Breast epithelium (tissue), 4 donors: ENCODE measurements around the gene TNFSF13B. TPM values are rescaled to one million over a fixed set of nuclear protein-coding genes. Genes with fewer than 3 reads are reported as not detected.

Experiments
- DNase-seq, 2 donors: peaks; one replicate each; pipeline ENCODE4 v3.0.0-alpha.2; 2019; ENCODE audit warnings: low spot score in 2 of 2
- H3K27ac ChIP-seq, 2 donors: fragments of 200-600 bp; sonication (generic) in 1 of 2; one replicate each; pipeline ENCODE4 v1.5.1; 2016 to 2019; ENCODE audit warnings: mild to moderate bottlenecking in 1 of 2
- H3K27me3 ChIP-seq, 2 donors: fragments of 200-600 bp; sonication (generic) in 1 of 2; one replicate each; pipeline versions ENCODE4 v1.5.1 to v1.6.0; 2017 to 2019; ENCODE audit warnings: control low read depth in 1 of 2, mild to moderate bottlenecking in 1 of 2
- H3K36me3 ChIP-seq: fragments of 200-600 bp; one replicate; pipeline ENCODE4 v1.5.1; 2019
- H3K4me1 ChIP-seq, 2 donors: fragments of 200-600 bp; sonication (generic); one replicate each; pipeline ENCODE4 v1.5.1; 2016 to 2019; ENCODE audit warnings: control low read depth in 1 of 2
- H3K4me3 ChIP-seq, 3 donors: fragments of 200-600 bp; sonication (generic); 1 replicate in 2 of 3; 2 replicates in 1 of 3; pipeline ENCODE4 v1.5.1; 2016 to 2019; ENCODE audit warnings: mild to moderate bottlenecking in 3 of 3, moderate library complexity in 2 of 3
- H3K9me3 ChIP-seq, 2 donors: fragments of 200-600 bp; sonication (generic) in 1 of 2; one replicate each; pipeline ENCODE4 v1.5.1; 2016 to 2019; ENCODE audit warnings: control low read depth in 1 of 2
- POLR2A ChIP-seq: fragments of 450-650 bp; IDR thresholded peaks from one replicate; pipeline ENCODE4 v1.6.1; 2016; ENCODE audit warnings: antibody characterized with exemption, mild to moderate bottlenecking, moderate library complexity
- POLR2AphosphoS5 ChIP-seq, 3 donors: sonication (generic); formaldehyde crosslinking; IDR thresholded peaks; one replicate each; pipeline ENCODE4 v1.6.1; 2017; ENCODE audit warnings: antibody characterized with exemption in 3 of 3
- intact Hi-C: fragments of 100-400 bp; cut with DNase I; formaldehyde crosslinking; loops from one replicate; pipeline ENCODE4 v1.15.1; 2023; ENCODE audit warnings: low total_unique reads
- total RNA-seq, 3 donors: library from RNA; depleted of rRNA; stranded (reverse); fragments of >200 nt; gene quantifications; one replicate each; pipeline ENCODE4 v1.1.0, GENCODE V29; 2016
- TF ChIP-seq, protein P1 (sequence below), 3 donors: fragments of 450-650 bp; IDR thresholded peaks; one replicate each; pipeline ENCODE4 v1.5.1; 2016 to 2017; ENCODE audit warnings: antibody characterized with exemption in 3 of 3, mild to moderate bottlenecking in 3 of 3, moderate library complexity in 3 of 3

The TNFSF13B gene
- total RNA-seq, 3 donors from 2014 or later: 3.2 to 4.5 (median 3.9) TPM

DNA sequence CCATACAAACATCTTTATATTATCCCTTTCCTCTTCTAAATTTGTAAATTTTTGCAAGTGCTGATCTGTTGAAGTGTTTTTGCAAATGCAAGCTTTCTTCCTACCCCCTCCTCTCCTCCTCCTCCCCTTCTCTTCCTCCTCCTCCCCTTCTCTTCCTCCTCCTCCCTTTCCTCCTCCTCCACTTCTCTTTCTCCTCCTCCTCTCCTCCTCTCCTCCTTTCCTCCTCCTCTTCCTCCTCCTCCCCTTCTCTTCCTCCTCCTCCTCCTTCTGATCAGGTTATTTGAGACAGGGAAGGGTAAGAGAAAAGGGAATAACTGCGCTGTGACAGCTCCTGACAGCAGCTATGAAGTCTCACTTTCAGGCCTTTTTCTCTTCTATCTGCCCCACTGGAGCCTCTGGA lies 8.9 kb downstream of the TNFSF13B start:
- Histone ChIP-seq H3K4me3 (no peak overlapping the region), H3K9me3 (no peaks in the 10 kb centered on the region), H3K36me3 (no peaks in the 10 kb centered on the region), H3K4me1 (no peaks in the 10 kb centered on the region), H3K27me3 (no peaks in the 10 kb centered on the region), H3K27ac (no peak overlapping the region)
- DNase-seq: no peak
- intact Hi-C loops: no loop called here
- no peak for TF ChIP-seq POLR2AphosphoS5 (IDR thresholded peaks at IDR 0.05)
- TF ChIP-seq, protein P1, sequence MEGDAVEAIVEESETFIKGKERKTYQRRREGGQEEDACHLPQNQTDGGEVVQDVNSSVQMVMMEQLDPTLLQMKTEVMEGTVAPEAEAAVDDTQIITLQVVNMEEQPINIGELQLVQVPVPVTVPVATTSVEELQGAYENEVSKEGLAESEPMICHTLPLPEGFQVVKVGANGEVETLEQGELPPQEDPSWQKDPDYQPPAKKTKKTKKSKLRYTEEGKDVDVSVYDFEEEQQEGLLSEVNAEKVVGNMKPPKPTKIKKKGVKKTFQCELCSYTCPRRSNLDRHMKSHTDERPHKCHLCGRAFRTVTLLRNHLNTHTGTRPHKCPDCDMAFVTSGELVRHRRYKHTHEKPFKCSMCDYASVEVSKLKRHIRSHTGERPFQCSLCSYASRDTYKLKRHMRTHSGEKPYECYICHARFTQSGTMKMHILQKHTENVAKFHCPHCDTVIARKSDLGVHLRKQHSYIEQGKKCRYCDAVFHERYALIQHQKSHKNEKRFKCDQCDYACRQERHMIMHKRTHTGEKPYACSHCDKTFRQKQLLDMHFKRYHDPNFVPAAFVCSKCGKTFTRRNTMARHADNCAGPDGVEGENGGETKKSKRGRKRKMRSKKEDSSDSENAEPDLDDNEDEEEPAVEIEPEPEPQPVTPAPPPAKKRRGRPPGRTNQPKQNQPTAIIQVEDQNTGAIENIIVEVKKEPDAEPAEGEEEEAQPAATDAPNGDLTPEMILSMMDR (IDR thresholded peaks at IDR 0.05): no peak
- no peak for TF ChIP-seq POLR2A

DNA sequence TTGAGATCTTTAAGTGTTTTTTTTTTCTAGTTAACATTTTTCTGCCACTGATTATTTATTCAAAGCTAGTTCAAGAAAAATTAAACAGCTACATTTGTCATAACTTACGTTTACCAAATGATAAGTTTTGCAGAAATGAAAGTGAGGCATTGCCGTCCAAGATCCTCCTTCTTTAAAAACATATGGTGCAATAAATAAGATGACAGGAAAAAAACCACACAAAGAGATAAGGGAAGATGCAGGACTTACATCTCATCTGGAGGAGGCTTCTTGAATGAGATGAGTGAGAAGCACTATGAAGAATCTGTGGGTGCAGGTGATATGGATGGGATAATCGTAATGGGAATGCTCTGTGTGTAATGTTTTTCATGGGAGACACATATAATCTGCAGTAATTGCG lies 12.4 kb downstream of the TNFSF13B start:
- Histone ChIP-seq H3K27ac (no peak overlapping the region), H3K36me3 (no peaks in the 10 kb centered on the region), H3K4me3 (no peak overlapping the region), H3K27me3 (no peaks in the 10 kb centered on the region), H3K4me1 (no peaks in the 10 kb centered on the region), H3K9me3 (no peaks in the 10 kb centered on the region)
- no peak for DNase-seq
- TF ChIP-seq, protein P1 (IDR thresholded peaks at IDR 0.05): no peak
- no peak for TF ChIP-seq POLR2AphosphoS5 (IDR thresholded peaks at IDR 0.05)
- no peak for TF ChIP-seq POLR2A
- intact Hi-C loops: no loop called here

DNA sequence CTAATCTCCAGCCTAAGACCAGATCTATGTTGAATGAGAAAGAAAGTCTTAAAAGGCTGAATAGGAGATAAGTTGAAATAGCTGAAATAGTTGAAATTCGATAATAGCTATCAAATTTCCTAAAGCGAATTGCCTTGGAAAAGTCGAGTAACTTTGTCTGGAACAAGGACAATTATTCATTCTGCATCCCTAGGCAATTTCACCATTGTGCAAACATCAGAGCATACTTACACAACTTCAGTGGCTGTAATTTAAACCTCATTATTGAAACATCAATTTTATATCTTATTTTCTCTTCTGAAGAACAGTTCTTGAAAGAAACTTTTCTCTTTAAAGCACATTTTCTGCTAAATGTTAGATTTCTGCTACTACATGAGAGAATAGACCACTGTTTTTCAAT lies 13.6 kb downstream of the TNFSF13B start:
- Histone ChIP-seq H3K27me3 (no peaks in the 10 kb centered on the region), H3K4me1 (no peaks in the 10 kb centered on the region), H3K36me3 (no peaks in the 10 kb centered on the region), H3K27ac (no peak overlapping the region), H3K4me3 (no peak overlapping the region), H3K9me3 (no peaks in the 10 kb centered on the region)
- intact Hi-C loops: no loop called here
- TF ChIP-seq, protein P1 (IDR thresholded peaks at IDR 0.05): no peak
- no peak for TF ChIP-seq POLR2AphosphoS5 (IDR thresholded peaks at IDR 0.05)
- TF ChIP-seq POLR2A: no peak
- DNase-seq: no peak

DNA sequence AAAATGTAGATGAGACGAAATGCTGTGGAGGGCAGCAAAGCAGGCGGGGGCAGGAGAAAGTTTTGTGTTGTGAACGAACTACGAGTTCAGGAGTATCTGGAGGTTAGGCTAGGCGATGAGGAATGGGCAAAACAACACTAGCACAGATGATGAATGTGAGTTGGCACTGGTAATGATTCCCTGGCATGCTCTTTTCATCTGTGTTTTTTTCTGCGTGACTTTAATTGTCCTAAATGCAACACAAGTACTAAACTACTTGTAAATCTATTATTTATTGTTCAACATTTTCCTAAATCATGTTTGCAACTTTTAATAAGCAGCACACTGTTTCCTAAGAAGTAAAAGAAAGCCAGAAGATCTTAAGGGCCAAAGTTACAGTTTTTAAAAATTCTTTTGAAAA lies 19.2 kb downstream of the TNFSF13B start:
- intact Hi-C loops: no loop called here
- H3K27ac ChIP-seq: no peak overlapping the region
- DNase-seq: no peak
- no peaks in the 10 kb centered on the region for H3K4me1 ChIP-seq
- H3K36me3 ChIP-seq: peaks cover 5% of the 10 kb centered on the region
- no peaks in the 10 kb centered on the region for H3K27me3 ChIP-seq
- TF ChIP-seq POLR2AphosphoS5 (IDR thresholded peaks at IDR 0.05): no peak
- H3K9me3 ChIP-seq: no peaks in the 10 kb centered on the region
- H3K4me3 ChIP-seq: no peak overlapping the region

DNA sequence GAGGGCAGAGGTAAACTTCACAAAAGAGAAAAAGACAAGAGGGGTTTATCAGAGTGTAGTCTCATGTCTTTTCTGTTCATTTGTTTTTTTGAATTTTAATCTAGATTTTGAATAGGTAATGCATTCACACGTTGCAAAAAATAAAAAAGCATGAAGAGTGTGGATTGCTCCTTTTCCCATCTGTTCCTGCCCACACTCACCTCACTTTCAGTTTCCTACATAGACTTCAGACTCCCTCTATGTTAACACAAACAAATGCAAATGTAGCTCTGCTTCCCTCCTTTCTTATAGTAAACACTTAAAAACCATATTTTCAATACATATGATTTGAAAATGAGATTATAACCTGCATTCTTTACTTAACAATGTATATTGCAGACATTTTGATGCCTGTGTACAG lies 20.3 kb downstream of the TNFSF13B start:
- Histone ChIP-seq H3K4me1 (no peaks in the 10 kb centered on the region), H3K36me3 (peaks cover 5% of the 10 kb centered on the region), H3K9me3 (no peaks in the 10 kb centered on the region), H3K27me3 (no peaks in the 10 kb centered on the region), H3K27ac (no peak overlapping the region), H3K4me3 (no peak overlapping the region)
- TF ChIP-seq, protein P1 (IDR thresholded peaks at IDR 0.05): no peak
- TF ChIP-seq POLR2A (no peak), POLR2AphosphoS5 (IDR thresholded peaks at IDR 0.05) (no peak)
- DNase-seq: no peak
- intact Hi-C loops: no loop called here

DNA sequence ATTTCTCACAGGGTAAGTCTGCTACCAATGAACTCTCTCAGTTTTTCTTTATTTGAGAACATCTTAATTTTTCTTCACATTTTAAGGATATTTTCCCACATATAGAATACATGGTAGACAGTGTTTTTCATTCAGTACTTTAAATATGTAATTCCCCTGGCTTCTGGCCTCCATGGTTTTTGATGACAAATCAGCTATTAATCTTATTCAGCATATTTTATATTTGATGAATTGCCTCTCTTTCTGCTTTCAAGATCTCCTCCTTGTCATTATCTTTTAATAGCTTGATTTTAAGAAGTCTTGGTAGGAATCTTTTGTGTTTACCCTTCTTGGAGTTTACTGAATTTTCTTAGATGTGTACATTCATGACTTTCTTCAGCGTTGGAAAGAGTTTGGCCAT lies 27.6 kb downstream of the TNFSF13B start:
- H3K27ac ChIP-seq: no peak overlapping the region
- H3K27me3 ChIP-seq: no peaks in the 10 kb centered on the region
- peaks cover 0 to 11% of the 10 kb centered on the region in 2 donors for H3K9me3 ChIP-seq
- H3K4me3 ChIP-seq: no peak overlapping the region
- TF ChIP-seq, protein P1 (IDR thresholded peaks at IDR 0.05): no peak
- TF ChIP-seq POLR2A: no peak
- no peak for TF ChIP-seq POLR2AphosphoS5 (IDR thresholded peaks at IDR 0.05)
- no peaks in the 10 kb centered on the region for H3K4me1 ChIP-seq
- DNase-seq: no peak
- H3K36me3 ChIP-seq: no peaks in the 10 kb centered on the region
- intact Hi-C loops: loop anchor here (2.0 kb wide), 1 partner anchor 32 kb away; no protein-coding TSS in a partner anchor
